T-helper 17 cell (primary cell): ENCODE results near the gene PTAR1. TPM values are rescaled to one million over a fixed set of nuclear protein-coding genes. Genes with fewer than 3 reads are reported as not detected.
"Not testable (repeated sequence)": the region's sequence is repeated elsewhere in the genome, so short reads cannot be mapped to it uniquely, and the experiment has no call there.

ENCODE experiments used
- ATAC-seq: fragments of 150-1000 bp; cut with Tn5 transposase; 2 replicates; pipeline ENCODE4 v1.10.0; 2021; ENCODE audit warnings: mild to moderate bottlenecking, moderate library complexity
- DNase-seq, 3 donors: peaks; one replicate each; pipeline versions ENCODE4 v3.0.0 to v3.0.0-alpha.2; 2020 to 2021
- H3K9me3 ChIP-seq: one replicate; pipeline ENCODE4 v1.7.0; 2013; ENCODE audit warnings: low read length, mild to moderate bottlenecking; ENCODE audit not compliant: control insufficient read depth, poor library complexity, severe bottlenecking
- H3K27ac Mint-ChIP-seq: one replicate; pipeline ENCODE4 v1.8.0; 2022; ENCODE audit warnings: mild to moderate bottlenecking, moderate library complexity, mixed read lengths
- H3K27me3 Mint-ChIP-seq: one replicate; pipeline ENCODE4 v1.8.0; 2022; ENCODE audit warnings: mixed read lengths
- H3K36me3 Mint-ChIP-seq: one replicate; pipeline ENCODE4 v1.8.0; 2022; ENCODE audit warnings: low read depth, mixed read lengths
- H3K4me1 Mint-ChIP-seq: one replicate; pipeline ENCODE4 v1.8.0; 2022; ENCODE audit warnings: mild to moderate bottlenecking, mixed read lengths
- H3K4me3 Mint-ChIP-seq: one replicate; pipeline ENCODE4 v1.8.0; 2022; ENCODE audit warnings: mild to moderate bottlenecking, moderate library complexity, mixed read lengths
- total RNA-seq, 4 donors: library from RNA in 2 of 4; stranded (reverse) in 2 of 4; gene quantifications; one replicate each; pipeline ENCODE4 v1.2.3 and lab custom pipeline; 2022 to 2026

Gene PTAR1
- 10 to 100 TPM; 56.7 to 70.6 TPM for total RNA-seq
- 131 to 213 reads per million in 2 donors for total RNA-seq (lab: John Stamatoyannopoulos, UW)

- Mint-ChIP-seq H3K36me3 (peaks cover 2% of the 10 kb centered on the region), H3K4me3 (peak within 1 kb of the TSS; percentile 95), H3K4me1 (peaks cover 22% of the 10 kb centered on the region), H3K27ac (peak within 1 kb of the TSS; percentile 87), H3K27me3 (no peaks in the 10 kb centered on the region)
- H3K9me3 ChIP-seq = no peaks in the 10 kb centered on the region
- DNase-seq (peak; percentile 85 to 90 (median 89)), ATAC-seq (peak; percentile 89)
Observed at GRCh38 chr9:69759421-69760277, at the start of gene PTAR1. TSS of gene PTAR1 (minus strand) at chr9:69760011. CDS start at chr9:69759938, 73 bp downstream.

- no peak overlapping the region for H3K27ac Mint-ChIP-seq
- H3K4me1 Mint-ChIP-seq = no peaks in the 10 kb centered on the region
- peaks cover 19% of the 10 kb centered on the region for H3K27me3 Mint-ChIP-seq
- DNase-seq = no peak
- ATAC-seq = no peak
- peaks cover 2% of the 10 kb centered on the region for H3K9me3 ChIP-seq
- H3K4me3 Mint-ChIP-seq = no peak overlapping the region
- no peaks in the 10 kb centered on the region for H3K36me3 Mint-ChIP-seq
Observed at GRCh38 chr9:69809304-69809863, 49.6 kb upstream of the PTAR1 start.

- no peak for DNase-seq
- no peaks in the 10 kb centered on the region for H3K36me3 Mint-ChIP-seq
- H3K27me3 Mint-ChIP-seq = peaks cover 22% of the 10 kb centered on the region
- no peaks in the 10 kb centered on the region for H3K4me1 Mint-ChIP-seq
- no peak overlapping the region for H3K27ac Mint-ChIP-seq
- ATAC-seq = no peak
- no peaks in the 10 kb centered on the region for H3K9me3 ChIP-seq
- no peak overlapping the region for H3K4me3 Mint-ChIP-seq
Observed at GRCh38 chr9:69806627-69807026, 46.8 kb upstream of the PTAR1 start.

GRCh38 chr9:69805962-69806515 lies 46.2 kb upstream of the PTAR1 start:
- H3K9me3 ChIP-seq = no peaks in the 10 kb centered on the region
- no peak overlapping the region for H3K4me3 Mint-ChIP-seq
- peaks cover 23% of the 10 kb centered on the region for H3K27me3 Mint-ChIP-seq
- H3K4me1 Mint-ChIP-seq = no peaks in the 10 kb centered on the region
- ATAC-seq = no peak
- H3K27ac Mint-ChIP-seq = no peak overlapping the region
- no peaks in the 10 kb centered on the region for H3K36me3 Mint-ChIP-seq
- no peak for DNase-seq

- H3K4me3 Mint-ChIP-seq = no peak overlapping the region
- ATAC-seq (no peak), DNase-seq (no peak)
- H3K36me3 Mint-ChIP-seq = no peaks in the 10 kb centered on the region
- H3K9me3 ChIP-seq = no peaks in the 10 kb centered on the region
- H3K27ac Mint-ChIP-seq = no peak overlapping the region
- H3K4me1 Mint-ChIP-seq = no peaks in the 10 kb centered on the region
- peaks cover 40% of the 10 kb centered on the region for H3K27me3 Mint-ChIP-seq
Observed at GRCh38 chr9:69801989-69802388, 42.2 kb upstream of the PTAR1 start.

- H3K4me3 Mint-ChIP-seq, H3K9me3 ChIP-seq, H3K4me1 Mint-ChIP-seq, ATAC-seq, DNase-seq, H3K36me3 Mint-ChIP-seq, H3K27ac Mint-ChIP-seq: not testable (repeated sequence)
- H3K27me3 Mint-ChIP-seq = peaks cover 41% of the 10 kb centered on the region
Observed at GRCh38 chr9:69800027-69800426, 40.2 kb upstream of the PTAR1 start.

DNA sequence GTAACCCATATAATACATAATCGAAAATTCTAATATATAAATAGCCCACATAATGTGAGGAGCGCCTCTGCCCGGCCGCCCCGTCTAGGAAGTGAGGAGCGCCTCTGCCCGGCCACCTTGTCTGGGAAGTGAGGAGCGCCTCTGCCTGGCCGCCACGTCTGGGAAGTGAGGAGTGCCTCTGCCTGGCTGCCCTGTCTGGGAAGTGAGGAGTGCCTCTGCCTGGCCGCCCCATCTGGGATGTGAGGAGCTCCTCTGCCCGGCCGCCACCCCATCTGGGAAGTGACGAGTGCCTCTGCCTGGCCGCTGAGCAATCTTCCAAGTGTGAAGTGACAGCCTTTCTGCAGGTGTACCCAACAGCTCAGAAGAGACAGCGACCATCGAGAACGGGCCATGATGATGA lies 39.7 kb upstream of the PTAR1 start:
- not testable (repeated sequence) for H3K36me3 Mint-ChIP-seq, H3K4me1 Mint-ChIP-seq, H3K4me3 Mint-ChIP-seq, H3K9me3 ChIP-seq, DNase-seq, H3K27ac Mint-ChIP-seq, ATAC-seq
- H3K27me3 Mint-ChIP-seq = peaks cover 40% of the 10 kb centered on the region

DNA sequence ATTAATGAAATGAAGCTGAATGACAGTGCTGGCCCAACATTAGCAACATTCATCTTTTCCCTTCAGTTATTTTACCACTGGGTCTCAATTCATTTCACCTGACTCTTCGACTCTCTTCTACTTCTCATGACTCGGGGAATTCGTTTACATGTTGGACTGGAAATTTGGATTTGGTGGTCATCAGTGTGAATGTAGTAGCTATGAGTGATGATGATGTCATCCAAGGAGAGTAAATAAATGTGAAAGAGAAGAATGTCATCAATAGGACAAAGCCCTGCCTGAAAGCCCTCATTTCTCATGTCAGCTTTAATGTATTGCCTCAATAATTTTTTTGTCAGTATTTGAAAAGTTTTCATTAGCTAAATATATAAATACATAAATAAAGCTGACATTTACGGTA lies 38.9 kb upstream of the PTAR1 start:
- H3K4me1 Mint-ChIP-seq = no peaks in the 10 kb centered on the region
- H3K27me3 Mint-ChIP-seq = peaks cover 43% of the 10 kb centered on the region
- no peak overlapping the region for H3K4me3 Mint-ChIP-seq
- H3K9me3 ChIP-seq = no peaks in the 10 kb centered on the region
- ATAC-seq = no peak
- no peak overlapping the region for H3K27ac Mint-ChIP-seq
- DNase-seq = no peak
- H3K36me3 Mint-ChIP-seq = no peaks in the 10 kb centered on the region

DNA sequence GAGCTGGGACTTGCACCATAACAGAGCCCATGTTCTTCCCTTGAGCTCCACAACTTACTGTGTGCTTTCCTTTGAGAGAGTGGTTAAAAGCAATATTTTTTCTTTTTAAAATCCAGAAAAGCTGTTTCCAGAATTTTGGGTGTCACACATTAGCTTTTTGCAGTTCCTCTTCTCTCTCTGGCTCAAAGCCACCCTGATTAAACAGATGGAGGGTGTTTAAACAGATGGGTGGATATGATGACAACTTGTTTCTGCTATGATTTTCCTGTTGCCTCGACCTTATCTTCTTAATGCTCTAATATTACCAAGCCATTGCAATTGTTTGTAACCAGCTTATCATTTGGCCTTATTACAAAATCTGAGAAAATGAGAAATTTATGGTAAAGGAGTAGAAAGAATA lies 37.9 kb upstream of the PTAR1 start:
- no peaks in the 10 kb centered on the region for H3K4me1 Mint-ChIP-seq

GRCh38 chr9:69794356-69794755 lies 34.5 kb upstream of the PTAR1 start:
- Mint-ChIP-seq H3K27me3 (peaks cover 40% of the 10 kb centered on the region), H3K36me3 (no peaks in the 10 kb centered on the region), H3K4me3 (no peak overlapping the region), H3K4me1 (no peaks in the 10 kb centered on the region), H3K27ac (no peak overlapping the region)
- no peak for DNase-seq
- no peak for ATAC-seq
- no peaks in the 10 kb centered on the region for H3K9me3 ChIP-seq

More for the DNA sequence above, 37.9 kb upstream of the PTAR1 start:
- H3K27me3 Mint-ChIP-seq = peaks cover 41% of the 10 kb centered on the region
- no peaks in the 10 kb centered on the region for H3K9me3 ChIP-seq
- H3K36me3 Mint-ChIP-seq = no peaks in the 10 kb centered on the region
- H3K27ac Mint-ChIP-seq = no peak overlapping the region
- ATAC-seq (no peak), DNase-seq (no peak)
- H3K4me3 Mint-ChIP-seq = no peak overlapping the region

DNA sequence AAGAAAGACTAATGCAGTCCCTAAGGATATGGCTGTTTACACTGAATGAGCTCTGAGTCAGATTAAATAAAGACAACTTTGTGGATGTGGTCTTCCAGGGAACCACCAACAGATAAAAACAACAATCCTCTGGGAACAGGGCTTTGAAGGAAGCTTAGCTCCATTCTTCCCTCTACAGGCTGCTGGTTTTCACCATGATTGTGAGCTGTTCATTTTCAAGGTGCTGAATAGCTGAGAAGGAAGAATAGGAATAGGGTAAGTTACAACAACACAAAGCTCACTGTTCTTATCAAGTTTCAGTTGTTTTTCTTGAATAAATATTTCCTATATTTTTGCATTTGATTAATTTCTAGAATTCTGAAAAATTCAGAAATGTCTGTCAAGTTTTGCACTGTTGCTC lies 25.9 kb upstream of the PTAR1 start:
- no peak overlapping the region for H3K4me3 Mint-ChIP-seq
- no peaks in the 10 kb centered on the region for H3K36me3 Mint-ChIP-seq
- peaks cover 18% of the 10 kb centered on the region for H3K27me3 Mint-ChIP-seq

GRCh38 chr9:69773258-69773657 lies 13.4 kb upstream of the PTAR1 start:
- H3K9me3 ChIP-seq = no peaks in the 10 kb centered on the region
- DNase-seq (no peak), ATAC-seq (no peak)
- H3K36me3 Mint-ChIP-seq = no peaks in the 10 kb centered on the region
- H3K4me1 Mint-ChIP-seq = no peaks in the 10 kb centered on the region
- H3K27me3 Mint-ChIP-seq = peaks cover 13% of the 10 kb centered on the region
- H3K4me3 Mint-ChIP-seq = no peak overlapping the region
- H3K27ac Mint-ChIP-seq = no peak overlapping the region

More for the DNA sequence above, 25.9 kb upstream of the PTAR1 start:
- Mint-ChIP-seq H3K27ac (no peak overlapping the region), H3K4me1 (no peaks in the 10 kb centered on the region)
- ATAC-seq = no peak
- DNase-seq = no peak
- no peaks in the 10 kb centered on the region for H3K9me3 ChIP-seq

DNA sequence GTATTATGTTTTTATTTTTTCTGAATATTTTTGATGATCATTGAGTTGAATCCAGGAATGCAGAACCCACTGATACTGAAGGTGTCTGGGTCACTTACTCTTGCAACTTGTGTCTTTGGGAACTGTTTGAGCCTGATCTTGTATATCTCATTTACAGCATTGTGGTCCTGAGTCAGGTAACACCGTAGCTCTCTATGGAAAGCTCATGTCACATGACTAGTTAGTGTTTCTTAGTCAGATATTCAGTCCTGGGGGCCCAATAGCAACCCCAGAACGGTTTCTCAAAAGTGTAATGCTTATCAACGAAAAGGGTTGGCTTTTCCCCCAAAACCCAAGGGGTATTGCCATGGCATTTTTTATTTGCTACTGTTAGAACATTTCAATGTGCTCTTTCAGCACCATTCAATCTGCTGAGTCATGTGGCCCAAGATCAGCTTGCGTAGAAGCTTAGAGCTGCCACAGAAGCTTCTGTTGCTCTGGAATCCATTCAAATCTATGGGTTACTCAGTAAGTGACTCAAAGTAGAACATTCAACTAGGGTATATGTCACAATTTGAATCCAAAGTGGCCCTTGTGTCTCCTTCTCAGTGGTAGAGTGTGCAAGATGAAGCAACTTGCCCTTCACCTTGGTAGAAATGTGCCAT lies 12.1 kb upstream of the PTAR1 start:
- ATAC-seq (no peak), DNase-seq (no peak)
- Mint-ChIP-seq H3K27ac (no peak overlapping the region), H3K36me3 (no peaks in the 10 kb centered on the region), H3K4me3 (no peak overlapping the region), H3K4me1 (peaks cover 2% of the 10 kb centered on the region), H3K27me3 (peaks cover 7% of the 10 kb centered on the region)
- H3K9me3 ChIP-seq = no peaks in the 10 kb centered on the region
